GM12873 (cell line): ENCODE data around the gene USP24.

Source experiments
- CTCF ChIP-seq: IDR thresholded peaks from 2 replicates; pipeline ENCODE4 v1.5.1; 2012; ENCODE audit warnings: low read depth, mild to moderate bottlenecking, moderate library complexity, low read length, control low read depth; ENCODE audit not compliant: insufficient read depth; ENCODE audit errors: missing control alignments

The USP24 gene

DNA sequence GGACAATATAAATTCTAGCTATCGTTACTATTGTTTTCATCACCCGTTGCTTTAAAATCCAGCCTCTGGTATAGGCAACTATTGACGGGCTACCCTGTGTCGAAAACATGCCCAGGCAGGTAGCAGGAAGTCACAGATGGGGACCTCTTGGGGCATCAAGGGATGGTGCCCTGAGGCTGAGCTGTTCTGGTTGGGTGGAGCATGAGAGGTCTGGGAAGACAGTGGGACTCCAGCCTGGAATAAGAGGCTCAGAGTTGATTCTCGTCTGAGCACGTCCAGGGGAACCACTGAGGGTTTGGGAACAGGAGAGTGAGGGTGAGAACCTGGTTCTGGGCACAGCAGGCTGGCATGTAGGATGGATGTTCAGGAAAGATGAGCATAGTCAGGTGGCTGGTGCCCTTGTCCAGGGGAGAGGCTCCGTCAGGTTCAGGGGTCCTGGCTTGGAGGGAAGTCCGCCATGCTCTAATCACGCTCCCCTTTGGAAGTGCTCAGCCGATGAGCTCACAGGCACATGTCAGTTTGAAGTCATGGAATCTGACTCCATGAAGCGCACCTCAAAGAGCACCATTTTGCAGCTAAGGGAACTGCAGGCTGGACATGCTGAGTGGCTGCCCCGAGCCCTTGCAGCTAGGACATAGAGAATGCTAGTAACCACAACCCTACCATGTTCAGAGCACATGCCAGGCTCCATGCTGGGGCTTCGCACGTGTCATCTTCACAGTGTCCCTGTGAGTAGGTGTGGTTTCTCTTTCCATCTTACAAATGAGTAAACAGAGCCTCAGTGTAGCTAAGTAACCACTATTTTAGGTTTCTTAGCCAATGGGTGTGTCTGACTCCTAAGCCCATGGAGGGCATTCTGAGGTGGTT lies 154.8 kb downstream of the USP24 start:
- TF ChIP-seq CTCF, result no peak

DNA sequence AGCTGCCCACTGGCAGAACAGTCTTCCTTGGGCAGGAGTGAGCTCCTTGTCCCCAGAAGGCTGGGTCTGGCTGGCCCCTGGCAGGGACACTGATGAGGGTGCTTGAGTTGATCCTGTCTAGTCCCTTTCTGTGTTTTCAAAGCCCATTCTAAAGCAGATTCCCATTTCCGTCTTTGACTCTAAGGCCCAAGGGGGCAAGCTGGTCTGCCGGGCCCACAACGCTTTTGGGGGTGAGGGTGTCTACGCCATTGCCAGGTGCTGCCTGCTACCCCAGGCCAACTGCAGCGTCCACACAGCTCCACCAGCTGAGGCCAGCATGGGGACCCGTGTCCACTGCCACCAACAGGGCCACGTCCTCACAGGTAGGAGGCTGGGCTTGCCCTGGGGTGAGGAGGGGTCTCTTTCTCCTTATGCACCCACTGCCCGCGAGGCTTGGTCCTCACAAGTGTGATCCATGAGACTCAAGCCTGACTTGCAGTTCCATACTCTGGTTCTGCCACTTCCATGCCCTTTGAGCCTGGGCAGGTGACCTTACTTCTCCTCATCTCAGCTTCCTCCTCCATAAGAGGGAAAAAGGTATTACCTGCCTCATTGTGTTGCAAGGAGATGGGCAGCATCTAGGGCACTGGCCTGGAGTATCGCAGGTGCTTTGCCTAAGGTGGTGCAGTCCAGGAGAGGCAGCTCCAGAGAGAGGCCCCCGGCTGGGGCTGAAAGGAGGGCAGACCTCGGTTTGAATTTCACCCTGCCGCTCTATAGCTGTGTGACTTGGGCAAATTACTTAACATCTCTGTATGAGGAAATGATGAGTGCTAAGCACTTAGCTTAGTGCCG lies 155.6 kb downstream of the USP24 start:
- TF ChIP-seq CTCF, result no peak

- no peak for TF ChIP-seq CTCF
Measured at GRCh38 chr1:55057956-55058298, 157.2 kb downstream of the USP24 start.

DNA sequence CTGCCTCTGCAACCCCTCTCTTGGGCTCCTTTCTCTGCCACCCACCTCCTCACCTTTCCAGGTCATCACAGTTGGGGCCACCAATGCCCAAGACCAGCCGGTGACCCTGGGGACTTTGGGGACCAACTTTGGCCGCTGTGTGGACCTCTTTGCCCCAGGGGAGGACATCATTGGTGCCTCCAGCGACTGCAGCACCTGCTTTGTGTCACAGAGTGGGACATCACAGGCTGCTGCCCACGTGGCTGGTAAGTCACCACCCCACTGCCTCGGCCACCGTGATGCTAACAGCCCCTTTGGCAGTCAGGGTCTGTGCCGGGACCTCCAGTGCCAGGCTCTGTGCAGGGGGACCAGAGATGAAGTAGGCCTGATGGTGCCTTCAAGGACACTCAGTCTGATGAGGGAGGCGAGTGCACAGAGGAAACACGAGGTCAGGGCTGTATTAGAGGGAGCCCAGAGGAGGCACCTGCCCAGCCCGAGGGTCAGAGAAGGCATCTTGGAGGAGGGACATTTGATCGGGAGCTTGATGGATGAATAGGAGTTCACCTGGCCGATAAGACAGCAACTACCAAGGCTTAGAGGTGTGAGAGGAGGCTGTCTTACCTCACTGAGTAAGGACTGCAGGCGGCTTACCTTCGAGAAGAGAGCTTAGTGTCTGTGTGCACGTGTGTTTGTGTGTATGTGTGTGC lies 157.8 kb downstream of the USP24 start:
- no peak for TF ChIP-seq CTCF

DNA sequence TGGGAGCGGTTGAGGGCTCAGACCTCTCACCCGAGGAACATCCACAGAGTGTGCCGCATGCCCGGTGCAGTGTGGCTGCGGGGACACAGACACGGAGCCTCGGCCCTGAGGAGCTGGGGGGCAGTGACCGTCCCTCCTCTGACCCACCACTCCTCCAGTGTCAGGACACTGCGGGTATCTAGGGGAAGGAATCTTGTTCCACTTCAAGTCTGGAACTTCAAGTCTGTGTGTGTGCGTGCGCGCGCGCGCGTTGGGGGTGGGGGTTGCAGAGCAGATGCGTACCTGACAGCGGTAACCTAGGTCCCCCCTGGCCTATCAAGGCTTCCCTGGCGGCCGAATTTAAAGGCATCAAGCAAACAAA lies 158.6 kb downstream of the USP24 start:
- TF ChIP-seq CTCF, result no peak

- TF ChIP-seq CTCF, result no peak
Measured at GRCh38 chr1:55055951-55056631, 159.1 kb downstream of the USP24 start.
